Stomach (tissue), 9 donors: Measurements from ENCODE around the gene ETV7. TPM values are rescaled to one million over a fixed set of nuclear protein-coding genes. Genes with fewer than 3 reads are reported as not detected.

Experiments used
- DNase-seq, 2 donors: peaks; one replicate each; pipeline versions ENCODE4 v3.0.0 to v3.0.0-alpha.2; 2013 to 2019
- H3K27ac ChIP-seq, 5 donors: fragments of 200-600 bp in 4 of 5; sonication (generic) in 4 of 5; one replicate each; pipeline ENCODE4 v1.5.1; 2013 to 2019; ENCODE audit warnings: mild to moderate bottlenecking in 1 of 5, moderate library complexity in 1 of 5
- H3K27me3 ChIP-seq, 3 donors: fragments of 200-600 bp; sonication (generic); one replicate each; pipeline ENCODE4 v1.5.1; 2017 to 2019; ENCODE audit warnings: mixed run types in 1 of 3
- H3K36me3 ChIP-seq, 4 donors: fragments of 200-600 bp; sonication (generic); 1 replicate in 3 of 4; 2 replicates in 1 of 4; pipeline ENCODE4 v1.5.1; 2016 to 2019
- H3K4me1 ChIP-seq, 4 donors: fragments of 200-600 bp; sonication (generic); one replicate each; pipeline ENCODE4 v1.5.1; 2016 to 2019
- H3K4me3 ChIP-seq, 4 donors: fragments of 200-600 bp; sonication (generic) in 3 of 4; one replicate each; pipeline ENCODE4 v1.5.1; 2016 to 2019; ENCODE audit warnings: mild to moderate bottlenecking in 1 of 4
- H3K9me3 ChIP-seq, 4 donors: fragments of 200-600 bp; sonication (generic); one replicate each; pipeline ENCODE4 v1.5.1; 2016 to 2019
- CTCF ChIP-seq, 7 experiments: fragments of 450-650 bp in 4 of 7; fragments of 200-600 bp in 3 of 7; sonication (generic) in 3 of 7; IDR thresholded peaks; one replicate each; pipeline ENCODE4 v1.5.1; 2016 to 2019; ENCODE audit warnings: antibody characterized with exemption in 7 of 7, control low read depth in 2 of 7, mild to moderate bottlenecking in 1 of 7
- EP300 ChIP-seq: sonication (generic); formaldehyde crosslinking; IDR thresholded peaks from one replicate; pipeline ENCODE4 v1.6.1; 2017; ENCODE audit warnings: antibody characterized with exemption
- POLR2A ChIP-seq, 4 donors: fragments of 450-650 bp; IDR thresholded peaks; one replicate each; pipeline ENCODE4 v1.6.1; 2016; ENCODE audit warnings: antibody characterized with exemption in 4 of 4, control low read depth in 2 of 4, mild to moderate bottlenecking in 1 of 4, moderate library complexity in 1 of 4
- POLR2AphosphoS5 ChIP-seq, 3 donors: sonication (generic); formaldehyde crosslinking; IDR thresholded peaks; one replicate each; pipeline ENCODE4 v1.6.1; 2016; ENCODE audit warnings: antibody characterized with exemption in 3 of 3
- WGBS, 5 donors: extraction: QIAGEN DNeasy Blood & Tissue Kit in 3 of 5; methylation state at CpG; one replicate each; pipeline versions ENCODE4 v1.1.5 to v1.1.7; 2013 to 2018; 5-methylcytosine and 5-hydroxymethylcytosine counted together
- intact Hi-C: fragments of 100-400 bp; cut with DNase I; formaldehyde crosslinking; loops from one replicate; pipeline ENCODE4 v1.15.1; 2023; ENCODE audit warnings: low total_unique reads
- polyA plus RNA-seq, 3 donors: library from polyadenylated mRNA; stranded (reverse); fragments of 200-250 nt; gene quantifications; one replicate each; pipeline ENCODE4 v1.2.3, GENCODE V29; 2013
- total RNA-seq, 5 donors: library from RNA; depleted of rRNA; stranded (reverse); fragments of >200 nt; gene quantifications; one replicate each; pipeline versions ENCODE4 v1.1.0 to v1.2.3, GENCODE V29; 2014 to 2016
- donor health status: healthy with polysubstance abuse.
- donor health status: Bipolar disorder and iron deficiency.
- donor health status: healthy.

ETV7 gene
- total and polyA plus RNA-seq, 8 donors, result 0.37 to 20.4 (median 4.8) TPM; not detected in 1

DNA sequence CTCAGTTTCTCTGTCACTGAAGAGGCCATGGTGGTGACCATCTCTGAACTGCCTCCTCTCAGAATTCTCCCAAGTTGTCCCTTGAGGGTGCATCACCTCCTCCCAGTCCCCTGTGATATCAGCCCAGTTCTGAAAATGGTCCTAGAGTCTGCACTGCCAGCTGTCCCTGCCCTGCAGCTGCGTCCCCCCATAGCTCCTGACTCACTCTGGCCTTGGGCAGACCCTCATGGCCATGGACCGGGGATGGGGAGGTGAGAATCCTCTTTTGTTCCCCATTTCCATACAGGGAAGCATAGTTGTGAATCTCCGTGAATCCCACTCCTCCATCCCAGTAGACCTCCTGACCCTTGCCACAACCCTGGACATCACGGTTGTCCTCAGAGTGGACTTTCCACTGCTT, 4.5 kb downstream of the ETV7 start:
- H3K36me3 ChIP-seq, result no peaks in the 10 kb centered on the region
- no peaks in the 10 kb centered on the region for H3K9me3 ChIP-seq
- no peak for TF ChIP-seq POLR2A (IDR thresholded peaks at IDR 0.05)
- no peak for TF ChIP-seq CTCF (IDR thresholded peaks at IDR 0.05)
- no peak for TF ChIP-seq EP300
- TF ChIP-seq POLR2AphosphoS5 (IDR thresholded peaks at IDR 0.05), result no peak
- no peak for DNase-seq
- H3K27ac ChIP-seq, result no peak overlapping the region
- intact Hi-C loops, result no loop called here
- peaks cover 0 to 12% (median 0%) of the 10 kb centered on the region in 3 donors for H3K27me3 ChIP-seq
- no peak overlapping the region for H3K4me3 ChIP-seq
- peaks cover 0 to 22% (median 18%) of the 10 kb centered on the region in 4 donors for H3K4me1 ChIP-seq
- 51 to 80% (median 65%) methylated on average over 4 of the region's 4 CpGs for WGBS, 5 donors

DNA sequence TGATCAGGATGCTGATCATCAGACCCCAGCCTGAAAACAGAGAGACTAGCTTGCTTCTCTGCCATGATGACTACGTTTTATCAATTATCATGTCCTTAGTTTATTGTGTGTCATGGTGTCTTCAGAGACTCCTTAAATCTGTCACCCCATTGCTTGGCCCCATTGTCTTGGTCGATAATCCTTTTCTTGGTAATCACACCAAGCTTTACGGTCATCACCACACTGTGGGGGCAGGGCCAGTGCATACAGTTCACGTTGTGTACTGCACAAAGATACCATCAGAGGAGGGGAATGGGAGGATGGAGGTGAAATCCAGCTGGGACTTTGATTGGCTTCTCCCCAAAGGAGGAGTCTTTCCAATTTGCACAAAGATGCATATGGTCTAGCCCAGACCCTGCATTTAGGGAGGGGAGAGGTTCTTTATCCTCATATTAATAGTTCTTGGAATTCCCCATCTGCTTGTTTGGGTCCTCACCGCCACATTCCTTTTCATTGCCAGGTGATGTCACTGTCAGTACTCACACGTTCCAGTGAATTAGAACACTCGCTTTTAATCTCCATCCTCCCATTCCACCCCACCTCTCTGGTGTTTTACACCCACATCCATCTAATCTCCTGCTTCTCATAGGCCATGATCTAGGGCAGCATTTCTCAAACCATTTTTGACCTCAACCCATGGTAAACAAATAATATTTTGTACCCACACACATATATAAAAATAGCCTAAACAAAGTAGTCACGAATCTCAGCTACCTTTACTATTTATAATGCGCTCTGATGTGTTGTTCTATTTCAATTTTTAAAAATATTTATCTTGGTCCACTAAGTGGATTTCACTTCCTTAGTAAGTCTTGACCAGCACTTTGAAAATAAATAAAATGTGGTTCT, 5.7 kb downstream of the ETV7 start:
- H3K4me3 ChIP-seq, result no peak overlapping the region
- TF ChIP-seq CTCF (IDR thresholded peaks at IDR 0.05) (no peak), EP300 (no peak), POLR2AphosphoS5 (IDR thresholded peaks at IDR 0.05) (no peak), POLR2A (IDR thresholded peaks at IDR 0.05) (no peak)
- H3K27me3 ChIP-seq, result peaks cover 0 to 2% (median 0%) of the 10 kb centered on the region in 3 donors
- WGBS, 5 donors, result 73 to 82% (median 77%) methylated on average over 9 of the region's 9 CpGs
- peaks cover 0 to 10% (median 6%) of the 10 kb centered on the region in 4 donors for H3K4me1 ChIP-seq
- H3K36me3 ChIP-seq, result no peaks in the 10 kb centered on the region
- intact Hi-C loops, result no loop called here
- H3K27ac ChIP-seq, result no peak overlapping the region
- H3K9me3 ChIP-seq, result no peaks in the 10 kb centered on the region
- no peak for DNase-seq

DNA sequence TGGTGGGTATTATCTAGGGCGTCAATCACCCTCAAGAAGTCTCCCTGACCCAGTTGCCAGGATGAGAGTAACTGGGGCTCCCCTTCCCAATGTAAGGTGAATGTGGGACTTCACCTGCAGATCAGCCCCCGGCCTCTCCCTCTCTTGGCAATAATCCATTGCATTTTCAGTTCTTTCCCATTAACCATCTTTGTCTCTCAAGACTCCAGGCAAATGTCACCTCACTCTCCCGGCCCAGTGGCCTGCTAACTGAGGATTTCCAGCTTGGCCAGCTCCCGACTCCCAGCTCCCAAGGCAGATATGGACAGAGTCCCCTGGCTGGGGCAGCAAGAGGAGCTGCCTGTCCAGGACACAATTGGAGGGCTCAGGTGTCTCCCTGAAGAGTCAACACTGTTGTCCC, 7.3 kb downstream of the ETV7 start:
- no peak for DNase-seq
- 90 to 96% (median 95%) methylated on average over 4 of the region's 4 CpGs for WGBS, 5 donors
- Histone ChIP-seq H3K36me3 (peaks cover 0 to 6% (median 0%) of the 10 kb centered on the region in 4 donors), H3K27ac (no peak overlapping the region), H3K4me1 (no peaks in the 10 kb centered on the region), H3K4me3 (no peak overlapping the region), H3K9me3 (no peaks in the 10 kb centered on the region), H3K27me3 (no peaks in the 10 kb centered on the region)
- intact Hi-C loops, result no loop called here
- TF ChIP-seq POLR2A (IDR thresholded peaks at IDR 0.05), result no peak
- no peak for TF ChIP-seq CTCF (IDR thresholded peaks at IDR 0.05)
- no peak for TF ChIP-seq EP300
- no peak for TF ChIP-seq POLR2AphosphoS5 (IDR thresholded peaks at IDR 0.05)

DNA sequence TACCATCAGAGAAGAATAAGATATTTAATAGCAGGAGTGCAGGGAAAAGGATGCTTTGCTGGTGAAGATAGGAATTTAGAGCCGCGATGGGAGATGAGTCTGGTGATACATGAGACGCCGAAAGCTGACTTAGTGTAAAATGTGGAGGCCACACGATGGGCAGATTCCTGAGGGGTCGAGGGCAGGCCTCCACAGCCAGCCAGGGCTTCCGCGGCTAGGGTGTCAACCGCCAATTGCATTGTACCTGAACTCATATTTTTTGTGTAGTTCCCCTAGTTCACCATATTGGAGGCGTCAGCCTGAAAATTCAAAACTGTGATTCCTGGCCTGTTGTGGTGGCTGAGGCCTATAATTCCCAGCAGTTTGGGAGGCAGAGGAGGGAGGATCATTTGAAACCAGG, 8.5 kb downstream of the ETV7 start:
- Histone ChIP-seq H3K4me3 (no peak overlapping the region), H3K36me3 (peaks cover 0 to 6% (median 0%) of the 10 kb centered on the region in 4 donors), H3K27me3 (no peaks in the 10 kb centered on the region), H3K27ac (no peak overlapping the region), H3K9me3 (no peaks in the 10 kb centered on the region), H3K4me1 (no peaks in the 10 kb centered on the region)
- TF ChIP-seq POLR2A (IDR thresholded peaks at IDR 0.05) (no peak), POLR2AphosphoS5 (IDR thresholded peaks at IDR 0.05) (no peak), EP300 (no peak), CTCF (IDR thresholded peaks at IDR 0.05) (no peak)
- intact Hi-C loops, result no loop called here
- no peak for DNase-seq
- WGBS, 5 donors, result 93 to 95% (median 94%) methylated on average over 10 of the region's 10 CpGs
